GM18498 (cell line): ENCODE measurements around the gene VWA1.

Experiments used
- ATAC-seq: cut with Tn5 transposase; IDR thresholded peaks from one replicate; pipeline ENCODE4 v1.9.1; 2021; ENCODE audit warnings: mild to moderate bottlenecking, moderate library complexity; ENCODE audit not compliant: unreplicated experiment

Gene VWA1

GRCh38 chr1:1435106-1435903, at the start of gene VWA1:
Gene VWA1, plus strand, starts transcription at chr1:1435690. Its CDS starts 59 bp downstream, at chr1:1435749.
- ATAC-seq, result no peak

GRCh38 chr1:1385931-1386330, 49.6 kb upstream of the VWA1 start:
- no peak for ATAC-seq

GRCh38 chr1:1387098-1388077, 48.1 kb upstream of the VWA1 start:
- no peak for ATAC-seq

GRCh38 chr1:1388078-1388472, 47.4 kb upstream of the VWA1 start:
- ATAC-seq, result no peak

- ATAC-seq, result no peak
These were observed 44.8 kb upstream of the VWA1 start for GRCh38 chr1:1390675-1391074.

- no peak for ATAC-seq
These were observed 44.3 kb upstream of the VWA1 start for GRCh38 chr1:1391225-1391624.

GRCh38 chr1:1393014-1393413, 42.5 kb upstream of the VWA1 start:
- no peak for ATAC-seq

- ATAC-seq, result no peak
These were observed 42.1 kb upstream of the VWA1 start for GRCh38 chr1:1393428-1393827.

GRCh38 chr1:1394116-1394515, 41.4 kb upstream of the VWA1 start:
- ATAC-seq, result no peak

GRCh38 chr1:1395166-1395565, 40.3 kb upstream of the VWA1 start:
- no peak for ATAC-seq

- ATAC-seq, result no peak
These were observed 37.5 kb upstream of the VWA1 start for GRCh38 chr1:1397839-1398523.

GRCh38 chr1:1398677-1399186, 36.8 kb upstream of the VWA1 start:
- ATAC-seq, result peak; percentile 25

GRCh38 chr1:1399187-1399871, 36.2 kb upstream of the VWA1 start, which contains the start of gene CCNL2:
Gene CCNL2, minus strand, starts transcription at chr1:1399335. Its CDS starts 29 bp downstream, at chr1:1399306.
- peak; percentile 94 for ATAC-seq

- no peak for ATAC-seq
These were observed 35.5 kb upstream of the VWA1 start for GRCh38 chr1:1399872-1400575.

GRCh38 chr1:1400576-1401456, 34.7 kb upstream of the VWA1 start:
- ATAC-seq, result no peak

- ATAC-seq, result no peak
These were observed 34.0 kb upstream of the VWA1 start for GRCh38 chr1:1401457-1402010.

- no peak for ATAC-seq
These were observed 33.2 kb upstream of the VWA1 start for GRCh38 chr1:1402072-1402900.
